ENCODE data around the gene PELI2.

DNA sequence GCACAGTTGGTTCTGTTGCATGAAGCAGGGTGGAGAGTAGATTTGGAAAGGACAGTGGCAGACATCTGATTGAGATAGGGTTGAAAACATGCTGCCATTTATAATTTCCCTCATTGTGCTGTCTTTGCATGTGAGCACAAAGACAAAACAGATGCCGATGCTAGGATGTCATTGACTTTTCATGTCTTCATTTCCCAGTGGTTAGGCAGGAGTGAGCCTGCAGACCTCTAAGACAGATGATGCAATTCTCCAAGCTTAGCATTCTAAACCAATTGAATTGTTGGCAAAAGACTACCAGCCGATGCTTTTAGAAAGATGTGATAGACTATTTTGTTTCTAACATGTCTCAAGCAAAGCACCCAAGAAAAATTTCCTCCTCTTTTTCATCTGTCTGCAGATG, 37.1 kb upstream of the PELI2 start:
- TF ChIP-seq, protein P1, sequence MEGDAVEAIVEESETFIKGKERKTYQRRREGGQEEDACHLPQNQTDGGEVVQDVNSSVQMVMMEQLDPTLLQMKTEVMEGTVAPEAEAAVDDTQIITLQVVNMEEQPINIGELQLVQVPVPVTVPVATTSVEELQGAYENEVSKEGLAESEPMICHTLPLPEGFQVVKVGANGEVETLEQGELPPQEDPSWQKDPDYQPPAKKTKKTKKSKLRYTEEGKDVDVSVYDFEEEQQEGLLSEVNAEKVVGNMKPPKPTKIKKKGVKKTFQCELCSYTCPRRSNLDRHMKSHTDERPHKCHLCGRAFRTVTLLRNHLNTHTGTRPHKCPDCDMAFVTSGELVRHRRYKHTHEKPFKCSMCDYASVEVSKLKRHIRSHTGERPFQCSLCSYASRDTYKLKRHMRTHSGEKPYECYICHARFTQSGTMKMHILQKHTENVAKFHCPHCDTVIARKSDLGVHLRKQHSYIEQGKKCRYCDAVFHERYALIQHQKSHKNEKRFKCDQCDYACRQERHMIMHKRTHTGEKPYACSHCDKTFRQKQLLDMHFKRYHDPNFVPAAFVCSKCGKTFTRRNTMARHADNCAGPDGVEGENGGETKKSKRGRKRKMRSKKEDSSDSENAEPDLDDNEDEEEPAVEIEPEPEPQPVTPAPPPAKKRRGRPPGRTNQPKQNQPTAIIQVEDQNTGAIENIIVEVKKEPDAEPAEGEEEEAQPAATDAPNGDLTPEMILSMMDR (IDR thresholded peaks at IDR 0.05 in 4 of 5, conservative IDR thresholded peaks at IDR 0.05 in 1 of 5): no peak
- TF ChIP-seq POLR2A (IDR thresholded peaks at IDR 0.05): no peak
